GM21515 (cell line): ENCODE data around the gene CPNE2.
"Not testable (repeated sequence)": the region's sequence is repeated elsewhere in the genome, so short reads cannot be mapped to it uniquely, and the experiment has no call there.

Experiments used
- ATAC-seq: cut with Tn5 transposase; IDR thresholded peaks from one replicate; pipeline ENCODE4 v1.9.1; 2021; ENCODE audit not compliant: unreplicated experiment

Gene CPNE2

DNA sequence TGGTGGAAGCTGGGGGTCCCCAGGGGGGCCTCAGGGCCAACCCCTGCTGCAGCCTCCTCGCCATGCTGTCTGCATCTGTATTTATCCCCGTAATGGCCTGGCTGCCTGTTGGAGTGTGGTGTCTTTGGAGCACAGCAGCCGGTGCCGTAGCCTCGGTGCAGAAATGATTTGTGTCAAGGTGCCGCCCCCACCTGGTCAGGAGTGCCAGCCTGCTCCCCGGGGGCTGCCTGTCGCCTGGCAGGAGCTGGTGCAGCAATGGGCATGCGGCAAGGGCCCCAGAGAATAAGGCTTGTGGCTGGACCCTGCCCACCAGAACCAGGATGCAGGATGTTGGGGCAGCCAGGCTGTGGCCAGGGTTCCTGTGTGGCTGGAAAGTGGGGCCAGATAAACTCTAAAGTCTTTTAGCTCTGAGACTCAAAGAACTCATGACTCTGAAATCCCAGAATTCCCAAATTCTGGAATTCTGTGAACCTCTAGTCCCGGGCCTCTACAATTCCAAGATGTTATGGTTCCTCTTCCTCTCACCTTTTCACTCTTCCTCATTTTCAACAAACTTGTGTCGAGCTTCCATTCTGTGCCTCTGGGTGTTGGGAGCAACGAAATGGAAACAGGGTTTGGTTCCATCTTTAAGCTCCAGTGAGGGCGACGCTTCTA, 5.9 kb downstream of the CPNE2 start:
- ATAC-seq = no peak

DNA sequence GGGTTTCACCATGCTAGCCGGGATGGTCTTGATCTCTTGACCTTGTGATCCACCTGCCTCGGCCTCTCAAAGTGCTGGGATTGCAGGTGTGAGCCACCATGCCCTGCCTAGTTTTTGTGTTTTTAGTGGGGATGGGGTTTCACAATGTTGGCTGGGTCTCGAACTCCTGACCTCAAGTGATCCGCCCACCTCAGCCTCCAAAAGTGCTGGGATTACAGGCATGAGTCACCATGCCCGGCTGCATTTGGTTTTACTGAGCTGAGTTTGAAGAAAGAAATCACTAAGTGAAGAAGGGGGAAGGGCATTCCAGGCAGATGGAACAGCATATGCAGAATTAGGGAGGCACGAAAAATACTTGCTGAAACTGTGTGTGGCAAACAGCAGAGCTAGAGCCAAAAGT, 7.6 kb downstream of the CPNE2 start:
- ATAC-seq = not testable (repeated sequence)

DNA sequence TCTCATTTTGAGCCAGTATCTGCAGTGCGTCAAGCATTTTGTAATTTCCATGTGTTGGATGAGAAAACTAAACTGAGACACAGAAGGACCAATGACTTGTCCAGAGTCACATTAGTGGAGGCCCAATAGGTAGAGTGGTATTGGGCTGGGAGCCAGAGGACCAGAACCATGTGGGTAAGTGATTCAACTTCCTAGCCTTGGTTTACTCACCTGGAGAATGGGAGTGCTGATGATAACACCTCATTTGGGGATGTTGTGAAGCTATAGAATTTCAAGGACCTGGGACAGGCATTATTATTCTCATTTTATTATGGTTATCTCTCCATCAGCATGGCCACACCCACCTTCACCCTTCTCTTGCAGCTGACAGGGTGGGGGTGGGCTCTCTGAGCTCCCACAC, 8.1 kb downstream of the CPNE2 start:
- ATAC-seq = no peak

DNA sequence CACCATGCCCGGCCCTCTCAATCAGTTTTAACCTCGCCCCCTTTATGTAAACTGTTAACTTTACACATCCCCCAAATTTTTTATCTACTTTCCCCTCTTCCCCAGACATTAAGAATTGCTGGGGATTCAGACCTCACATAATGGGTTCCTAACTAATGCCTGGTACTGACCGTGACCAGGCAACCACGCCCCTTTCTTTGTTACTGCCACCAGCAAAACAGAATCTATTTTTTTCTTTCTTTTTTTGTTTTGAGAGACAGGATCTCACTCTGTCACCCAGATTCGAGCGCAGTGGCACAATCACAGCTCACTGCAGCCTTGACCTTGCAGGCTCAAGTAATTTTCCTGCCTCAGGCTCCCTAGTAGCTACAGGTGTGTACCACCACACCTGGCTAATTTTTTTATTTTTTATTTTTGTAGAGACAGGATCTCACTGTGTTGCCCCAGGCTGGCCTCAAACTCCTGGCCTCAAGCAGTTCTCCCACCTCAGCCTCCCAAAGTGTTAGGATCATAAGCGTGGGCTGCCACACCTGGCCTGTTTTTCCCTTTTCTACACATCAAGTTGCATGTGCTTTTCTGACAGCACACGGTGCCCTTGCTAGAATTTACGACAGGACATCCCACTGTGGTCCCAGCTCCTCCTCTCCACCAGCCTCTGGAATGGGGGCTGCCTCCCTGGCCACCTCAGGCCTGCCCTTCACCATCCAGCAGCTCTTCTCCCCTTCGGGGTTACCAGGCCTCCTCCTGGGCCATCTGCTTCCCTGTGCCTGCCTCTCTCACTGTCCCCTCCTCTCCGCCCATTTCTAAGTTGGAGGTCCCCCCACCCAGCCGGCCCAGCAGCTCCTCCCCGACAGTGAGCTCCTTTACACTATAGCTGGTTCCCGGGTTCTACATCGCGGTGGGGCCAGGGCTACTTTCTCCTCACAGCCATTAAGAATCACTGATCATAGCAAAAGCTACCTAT, 10.8 kb downstream of the CPNE2 start:
- ATAC-seq = no peak

DNA sequence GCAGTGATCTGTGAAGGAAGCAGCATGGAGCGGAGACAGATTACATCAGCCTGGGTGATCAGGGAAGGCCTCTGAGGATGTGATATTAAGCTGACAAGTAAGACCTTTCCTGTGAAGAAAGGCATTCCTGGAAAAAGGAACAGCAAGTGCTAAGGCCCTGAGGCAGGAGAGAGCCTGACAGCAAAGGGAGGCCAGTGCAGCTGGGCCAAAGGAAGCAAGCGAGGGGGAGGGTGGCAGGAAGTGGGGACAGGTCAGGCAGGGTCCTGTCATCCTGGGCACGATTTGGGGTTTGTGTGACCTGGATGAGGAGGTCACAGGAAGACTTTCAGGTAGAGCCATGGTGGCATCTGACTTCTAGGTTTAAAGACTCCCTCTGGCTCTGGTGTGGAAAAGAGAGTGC, 12.3 kb downstream of the CPNE2 start:
- no peak for ATAC-seq

DNA sequence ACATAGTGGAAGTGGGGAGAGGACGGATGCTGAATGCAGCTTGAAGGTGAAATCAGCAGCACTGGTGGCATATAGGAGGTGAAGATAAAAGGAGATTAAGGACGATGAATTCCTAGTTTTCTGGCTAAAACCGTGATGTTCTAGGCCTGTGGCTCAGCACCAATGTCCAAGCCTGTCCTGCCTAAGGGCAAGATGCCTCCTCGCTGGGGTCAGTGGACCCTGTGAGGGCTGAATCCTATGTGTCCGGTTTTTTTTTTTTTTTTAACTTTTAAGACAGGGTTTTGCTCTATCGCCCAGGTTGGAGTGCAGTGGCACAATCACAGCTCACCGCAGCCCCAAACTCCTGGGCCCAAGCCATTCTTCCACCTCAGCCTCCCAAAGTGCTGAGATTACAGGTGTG, 12.8 kb downstream of the CPNE2 start:
- no peak for ATAC-seq

DNA sequence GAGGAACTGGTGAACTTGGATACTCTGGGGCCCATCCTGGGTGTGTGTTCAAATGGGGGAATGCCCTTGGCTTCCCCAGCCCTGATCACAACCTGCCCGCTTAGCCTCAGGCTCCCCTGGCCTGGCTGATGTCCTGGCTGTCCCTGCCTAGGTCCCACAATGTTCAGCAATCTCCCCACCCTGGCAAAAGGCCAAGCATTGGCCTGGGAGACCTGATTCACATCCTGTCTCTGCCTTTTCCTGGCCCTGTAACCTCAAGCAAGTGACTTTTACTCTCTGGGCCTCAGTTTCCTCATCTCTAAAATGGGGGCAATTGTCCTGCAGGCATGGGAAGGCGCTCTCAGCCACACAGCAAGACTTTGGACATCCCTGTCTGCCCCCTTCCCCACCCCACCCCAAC, 14.4 kb downstream of the CPNE2 start:
- ATAC-seq = no peak

DNA sequence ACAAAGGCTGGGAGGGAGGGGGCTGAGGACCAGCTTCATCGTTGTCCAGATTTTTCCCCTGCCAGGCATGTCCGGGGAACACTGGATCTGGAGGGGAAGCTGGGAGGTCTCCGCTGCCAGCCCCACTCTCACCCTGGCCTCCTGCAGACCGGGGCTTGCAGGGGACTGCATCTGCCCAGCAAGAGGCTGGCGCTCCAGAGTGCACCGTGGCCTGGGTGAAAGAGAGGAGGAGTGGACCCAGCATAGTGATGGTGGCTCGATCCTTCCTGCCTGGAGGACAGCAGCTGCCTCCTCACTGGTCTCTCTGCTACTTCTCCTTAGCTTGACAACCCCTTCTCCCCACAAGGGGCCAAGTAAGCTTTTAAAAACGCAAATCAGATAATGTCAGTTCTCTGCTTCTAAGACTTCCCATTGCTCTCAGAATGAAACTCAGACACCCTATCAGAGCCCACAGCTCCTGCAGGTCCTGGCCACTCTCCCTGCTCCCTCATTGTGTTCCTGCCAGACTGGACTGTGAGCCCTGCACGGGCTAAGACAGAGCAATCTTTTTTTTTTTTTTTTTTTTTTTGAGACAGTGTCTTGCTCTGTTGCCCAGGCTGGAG, 15.0 kb downstream of the CPNE2 start:
- no peak for ATAC-seq

DNA sequence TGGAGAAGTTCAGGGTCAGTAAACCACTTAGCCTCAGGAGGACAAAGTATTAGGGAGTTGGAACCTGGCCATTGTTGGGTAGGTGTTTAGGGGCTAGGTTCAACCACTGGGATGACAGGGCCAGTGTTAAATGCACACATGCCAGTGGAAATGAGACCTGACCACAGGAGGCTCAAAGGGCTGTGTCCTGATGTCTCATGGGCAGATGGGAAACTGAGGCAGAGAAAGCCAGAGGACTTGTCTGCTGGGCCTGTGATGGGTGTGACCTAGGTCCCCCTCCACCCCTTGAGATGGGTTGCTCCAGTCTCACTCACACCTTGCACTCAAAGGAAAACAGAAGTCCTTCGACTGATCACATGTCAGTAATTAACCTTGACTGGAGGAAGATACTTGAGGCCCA, 16.0 kb downstream of the CPNE2 start:
- no peak for ATAC-seq

DNA sequence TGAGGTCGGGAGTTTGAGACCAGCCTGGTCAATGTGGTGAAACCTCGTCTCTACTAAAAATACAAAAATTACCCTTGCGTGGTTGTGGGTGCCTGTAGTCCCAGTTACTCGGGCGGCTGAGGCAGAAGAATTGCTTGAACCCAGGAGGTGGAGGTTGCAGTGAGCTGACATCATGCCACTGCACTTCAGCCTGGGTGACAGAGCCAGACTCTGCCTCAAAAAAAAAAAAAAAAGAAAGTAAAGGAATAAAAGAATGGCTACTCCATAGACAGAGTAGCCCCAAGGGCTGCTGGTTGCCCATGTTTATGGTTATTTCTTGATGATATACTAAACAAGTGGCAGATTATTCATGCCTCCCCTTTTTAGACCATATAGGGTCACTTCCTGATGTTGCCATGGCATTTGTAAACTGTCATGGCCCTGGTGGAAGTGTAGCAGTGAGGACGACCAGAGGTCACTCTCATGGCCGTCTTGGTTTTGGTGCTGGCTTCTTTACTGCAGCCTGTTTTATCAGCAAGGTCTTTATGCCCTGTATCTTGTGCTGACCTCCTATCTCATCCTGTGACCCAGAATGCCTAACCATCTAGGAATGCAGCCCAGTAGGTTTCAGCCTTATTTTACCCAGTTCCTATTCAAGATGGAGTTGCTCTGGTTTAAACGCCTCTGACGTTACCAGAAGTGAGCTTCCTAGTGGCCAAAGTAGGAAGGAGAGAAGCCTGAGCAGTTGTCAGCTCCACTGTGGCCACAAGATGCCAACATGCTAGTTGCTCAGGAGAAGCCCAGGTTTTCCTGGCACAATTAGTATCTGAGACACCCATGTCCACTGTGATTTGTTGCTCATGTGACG, 17.1 kb downstream of the CPNE2 start:
- ATAC-seq = not testable (repeated sequence)

DNA sequence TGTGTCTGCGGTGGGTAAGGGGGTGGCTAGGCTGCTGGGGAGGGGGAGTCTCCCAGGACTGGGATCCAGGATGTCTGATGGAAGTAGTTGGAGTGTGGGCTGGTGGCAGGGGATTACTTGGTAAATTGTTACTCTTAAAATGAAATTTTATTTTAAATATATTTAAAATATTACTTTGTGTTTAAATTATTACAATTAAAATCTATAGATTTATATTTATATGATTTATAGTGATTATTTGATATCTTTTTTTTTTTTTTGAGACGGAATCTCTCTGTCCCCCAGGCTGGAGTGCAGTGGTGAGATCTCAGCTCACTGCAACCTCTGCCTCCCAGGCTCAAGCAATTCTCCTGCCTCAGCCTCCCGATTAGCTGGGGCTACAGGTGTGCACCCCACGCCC, 18.6 kb downstream of the CPNE2 start:
- ATAC-seq = no peak

DNA sequence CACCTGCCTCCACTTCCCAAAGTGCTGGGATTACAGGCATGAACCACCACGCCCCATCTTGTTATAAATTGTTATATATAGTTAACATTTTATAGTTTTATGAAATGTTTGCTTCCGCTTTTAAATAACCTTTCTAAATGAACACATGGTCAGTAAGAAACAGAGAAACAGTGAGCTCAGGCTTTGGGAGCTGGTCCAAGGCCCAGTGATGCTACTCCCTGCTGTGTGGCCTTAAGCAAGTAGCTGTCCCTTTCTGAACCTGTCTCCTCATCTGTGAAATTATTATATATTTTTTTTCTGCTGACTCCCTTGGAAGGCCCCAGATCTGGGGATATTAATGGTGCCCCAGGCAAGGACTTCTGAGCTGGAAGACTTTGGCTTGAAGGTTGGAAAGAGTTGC, 19.0 kb downstream of the CPNE2 start:
- ATAC-seq = no peak

DNA sequence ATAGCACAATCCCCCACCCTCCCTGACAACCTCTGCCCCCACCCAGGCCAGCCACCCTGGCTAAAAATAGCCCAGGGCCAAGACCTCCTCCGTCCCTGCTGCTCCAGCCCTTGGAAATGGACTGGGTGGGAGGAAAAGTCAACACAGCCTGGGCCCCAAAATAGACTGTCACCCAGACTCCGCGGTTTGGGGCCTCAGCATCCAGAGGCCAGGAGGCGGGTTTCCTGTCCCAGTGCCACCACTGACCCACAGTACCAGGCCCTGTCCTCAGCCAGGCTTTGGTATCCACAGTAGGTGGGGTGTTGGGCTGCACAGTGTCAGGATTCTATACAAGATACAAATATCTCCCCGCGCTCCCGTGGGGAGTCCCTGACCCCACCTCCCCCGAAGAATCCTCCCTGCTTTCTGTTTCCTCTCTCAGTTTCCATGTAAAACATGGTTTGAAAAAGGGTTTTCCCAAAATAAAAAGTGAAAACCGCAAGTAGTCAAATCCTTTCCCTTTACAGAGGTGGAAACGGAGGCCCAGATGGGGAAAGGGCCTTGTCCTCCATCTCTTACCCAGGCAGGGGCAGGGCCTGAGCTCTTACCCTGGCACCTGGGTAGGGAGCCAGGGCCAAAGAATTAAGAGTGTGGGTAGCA, 20.1 kb downstream of the CPNE2 start:
- no peak for ATAC-seq

DNA sequence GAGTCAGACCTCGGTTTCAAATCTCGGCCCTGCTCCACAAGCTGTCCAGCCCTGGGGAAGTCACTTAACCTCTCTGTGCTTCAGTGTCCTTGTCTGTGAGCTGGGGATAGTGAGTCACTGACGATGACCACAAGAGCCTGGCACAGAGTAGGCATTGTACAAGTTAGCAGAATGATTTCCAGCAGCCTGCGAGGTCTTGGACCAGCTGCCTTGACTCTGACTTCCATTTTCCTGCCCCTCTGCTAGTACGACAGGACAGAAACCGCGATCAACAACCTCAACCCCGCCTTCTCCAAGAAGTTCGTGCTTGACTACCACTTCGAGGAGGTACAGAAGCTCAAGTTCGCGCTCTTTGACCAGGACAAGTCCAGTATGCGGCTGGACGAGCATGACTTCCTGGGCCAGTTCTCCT, 20.7 kb downstream of the CPNE2 start:
- ATAC-seq = no peak

DNA sequence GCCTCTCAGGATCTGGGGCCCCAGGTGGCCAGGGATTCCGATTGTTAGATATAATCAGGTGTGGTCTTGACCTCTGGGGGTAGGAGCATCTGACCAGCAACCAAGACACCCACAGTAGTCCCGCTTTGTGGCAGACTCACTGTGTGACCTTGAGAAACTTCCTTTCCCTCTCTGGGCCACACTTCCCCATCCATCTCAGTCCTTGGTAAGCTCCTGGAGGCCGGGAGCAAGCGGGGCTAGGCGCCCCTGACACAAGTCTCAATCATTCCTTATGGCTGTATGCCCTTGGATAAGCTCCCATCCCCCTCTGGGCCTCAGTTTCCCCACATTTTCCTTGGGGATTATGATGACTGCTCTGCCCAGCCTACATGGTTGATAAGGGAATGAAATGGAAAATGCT, 21.3 kb downstream of the CPNE2 start:
- no peak for ATAC-seq

DNA sequence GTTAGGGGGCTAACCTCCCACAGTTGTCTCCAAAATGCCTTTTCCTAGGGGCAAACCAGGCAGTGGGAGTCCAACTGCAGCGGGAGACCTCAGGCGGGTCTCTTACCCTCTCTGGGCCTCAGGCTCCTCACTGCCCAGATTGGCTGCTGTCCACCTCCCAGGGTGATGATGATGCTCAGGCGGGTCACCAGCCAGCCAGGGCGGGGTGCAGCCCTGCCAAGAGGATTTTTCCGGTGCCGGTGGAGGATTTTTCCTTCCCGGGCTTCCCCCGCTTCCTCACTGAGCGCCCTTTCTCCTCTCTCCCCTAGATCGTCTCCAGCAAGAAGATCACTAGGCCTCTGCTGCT, 22.8 kb downstream of the CPNE2 start:
- no peak for ATAC-seq

DNA sequence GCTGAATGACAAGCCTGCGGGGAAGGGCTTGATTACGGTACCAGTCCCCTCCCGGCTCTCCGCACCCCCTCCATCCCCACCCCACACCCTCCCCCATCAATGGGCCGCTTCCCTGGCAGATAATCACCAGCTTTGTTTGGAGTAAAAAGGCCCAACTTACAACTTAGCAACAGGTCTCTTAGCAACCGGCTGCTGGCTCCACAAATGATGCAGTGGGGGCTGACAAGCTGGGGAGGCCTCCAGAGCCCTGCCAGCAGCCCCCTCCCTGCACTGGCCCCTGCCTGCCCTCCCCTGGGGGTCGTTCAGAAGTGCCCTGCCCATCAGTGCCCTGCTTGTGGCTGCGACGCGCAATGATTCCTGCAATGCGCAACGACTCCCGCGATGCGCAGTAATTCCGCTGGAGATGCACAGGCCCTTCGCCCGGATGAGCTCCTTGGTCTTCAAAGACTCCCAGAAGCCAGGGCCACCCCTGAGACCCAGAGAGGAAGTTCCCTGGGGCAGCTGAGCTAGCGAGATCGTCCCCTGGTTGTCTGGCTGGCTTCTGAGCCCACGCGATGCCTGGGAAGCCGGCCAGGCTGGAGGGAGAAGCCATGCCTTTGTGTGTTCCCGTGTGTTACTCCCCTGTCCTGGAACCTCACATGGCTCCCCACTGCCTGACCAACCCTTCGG, 23.3 kb downstream of the CPNE2 start:
- no peak for ATAC-seq

DNA sequence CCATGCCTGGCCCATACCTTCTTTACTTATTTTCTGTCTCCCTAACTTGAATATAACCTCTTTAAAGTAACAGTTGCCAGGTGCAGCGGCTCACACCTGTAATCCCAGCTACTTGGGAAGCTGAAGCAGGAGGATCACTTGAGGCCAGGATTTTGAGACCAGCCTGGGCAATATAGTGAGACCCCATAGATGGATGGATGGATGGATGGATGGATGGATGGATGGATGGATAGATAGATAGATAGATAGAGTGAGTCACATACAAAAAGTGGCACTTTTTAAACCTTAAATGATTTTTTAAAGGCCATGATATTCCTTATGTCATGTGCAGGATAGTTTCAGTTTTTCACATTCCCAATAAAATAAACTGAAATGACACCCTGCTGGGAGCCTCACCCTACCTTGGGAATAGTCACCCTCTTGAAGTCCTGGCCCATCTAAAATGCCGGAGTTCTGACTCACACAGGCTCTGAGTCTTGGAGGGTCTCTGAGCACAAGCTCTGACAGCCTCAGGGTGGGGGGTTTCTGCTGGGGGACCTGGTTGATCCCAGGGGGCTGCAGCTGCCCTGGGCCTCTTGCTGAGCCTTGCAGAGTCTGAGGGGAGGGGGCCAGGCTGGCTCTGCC, 26.2 kb downstream of the CPNE2 start:
- no peak for ATAC-seq

DNA sequence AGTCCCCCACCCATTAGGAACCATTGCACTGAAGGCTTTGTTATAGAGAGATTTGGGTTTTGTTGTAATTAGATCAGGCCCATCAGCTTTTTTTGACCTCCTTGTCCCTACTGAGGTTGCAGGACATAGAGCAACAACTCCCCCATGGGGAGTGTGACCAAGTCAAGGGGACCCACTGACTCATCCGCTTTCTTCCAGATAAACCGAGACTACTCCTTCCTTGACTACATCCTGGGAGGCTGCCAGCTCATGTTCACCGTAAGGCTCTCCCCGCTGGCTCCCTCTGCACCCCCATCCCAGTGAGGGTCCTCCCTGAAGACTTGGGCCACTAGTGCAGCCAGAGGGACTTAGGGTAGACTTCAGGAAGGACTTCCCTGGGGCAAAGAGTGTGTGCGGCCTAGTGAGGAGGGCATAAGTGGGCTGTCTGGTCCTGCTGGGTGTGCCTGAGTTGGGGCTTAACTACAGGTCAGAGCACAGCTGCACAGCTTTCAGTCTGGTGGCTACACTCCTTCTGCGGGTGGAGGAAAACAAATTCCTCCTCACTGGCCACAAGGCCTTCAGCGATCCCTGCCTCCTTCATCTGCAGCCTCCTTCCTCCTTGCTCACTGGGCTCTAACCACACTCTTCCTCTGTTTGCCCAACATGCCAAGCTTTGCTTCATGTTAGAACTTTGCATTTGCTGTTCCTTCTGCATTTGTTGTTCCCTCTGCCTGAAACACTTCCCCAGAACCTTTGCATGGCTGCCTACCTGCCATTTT, 31.0 kb downstream of the CPNE2 start:
- no peak for ATAC-seq
